Measurements from ENCODE around the gene TMSB10. TPM values are rescaled to one million over a fixed set of nuclear protein-coding genes. Genes with fewer than 3 reads are reported as not detected.

Gene TMSB10
- total and polyA plus RNA-seq, 4 donors = 225 to 518 (median 256) TPM

DNA sequence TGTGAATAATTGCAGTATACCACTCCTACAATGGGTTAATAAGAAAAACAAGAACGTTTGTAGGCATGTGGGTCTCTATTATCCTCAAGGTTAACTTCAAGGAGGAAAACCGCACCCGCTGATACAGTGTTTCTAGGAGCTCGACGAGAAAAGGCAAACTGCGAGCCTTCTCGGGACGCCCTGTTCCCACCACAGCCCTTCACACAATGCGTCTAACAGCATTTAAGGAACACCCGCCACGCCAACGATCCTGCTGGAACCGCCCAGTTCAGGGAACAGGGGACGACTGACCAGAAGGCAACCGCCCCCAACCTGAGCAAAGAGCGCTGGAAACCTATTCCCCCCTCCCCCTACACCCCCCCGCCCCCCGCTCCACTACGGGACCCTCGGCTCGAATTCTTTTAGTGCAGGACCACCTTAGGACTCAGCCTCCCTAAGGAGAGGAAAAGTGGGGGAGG lies 710 bp upstream of the TMSB10 start:
- Histone ChIP-seq H3K27ac (ENCODE audit: low read depth in 1 of 2, low read length in 2 of 2) (peak overlapping the region; percentile 71 to 82), H3K27me3 (ENCODE audit: control insufficient read depth in 4 of 4, insufficient read depth in 4 of 4, low read length in 3 of 4) (no peaks in the 10 kb centered on the region), H3K9ac (ENCODE audit: low read depth in 1 of 2, low read length in 2 of 2) (no peak overlapping the region), H3K36me3 (ENCODE audit: control insufficient read depth in 4 of 4, insufficient read depth in 3 of 4, low read depth in 1 of 4, low read length in 3 of 4) (no peaks in the 10 kb centered on the region), H3K4me1 (ENCODE audit: control insufficient read depth in 4 of 4, insufficient read depth in 4 of 4, low read length in 3 of 4) (peaks cover 0 to 19% (median 5%) of the 10 kb centered on the region in 4 donors), H3K4me3 (ENCODE audit: low read depth in 1 of 3, low read length in 3 of 3) (peak overlapping the region; percentile 79 to 86 (median 85)), H3K9me3 (ENCODE audit: control insufficient read depth in 4 of 4, low read length in 3 of 4) (no peaks in the 10 kb centered on the region)
- WGBS = 2% methylated on average over 21 of the region's 21 CpGs
- DNase-seq (ENCODE audit: low spot score) = no peak
- TF ChIP-seq YY1 (IDR thresholded peaks at IDR 0.05) (no peak), HNF4G (IDR thresholded peaks at IDR 0.05) (no peak), RXRA (IDR thresholded peaks at IDR 0.05) (no peak), TAF1 (conservative IDR thresholded peaks at IDR 0.05) (peak; percentile 64)
- TF ChIP-seq, protein P1, sequence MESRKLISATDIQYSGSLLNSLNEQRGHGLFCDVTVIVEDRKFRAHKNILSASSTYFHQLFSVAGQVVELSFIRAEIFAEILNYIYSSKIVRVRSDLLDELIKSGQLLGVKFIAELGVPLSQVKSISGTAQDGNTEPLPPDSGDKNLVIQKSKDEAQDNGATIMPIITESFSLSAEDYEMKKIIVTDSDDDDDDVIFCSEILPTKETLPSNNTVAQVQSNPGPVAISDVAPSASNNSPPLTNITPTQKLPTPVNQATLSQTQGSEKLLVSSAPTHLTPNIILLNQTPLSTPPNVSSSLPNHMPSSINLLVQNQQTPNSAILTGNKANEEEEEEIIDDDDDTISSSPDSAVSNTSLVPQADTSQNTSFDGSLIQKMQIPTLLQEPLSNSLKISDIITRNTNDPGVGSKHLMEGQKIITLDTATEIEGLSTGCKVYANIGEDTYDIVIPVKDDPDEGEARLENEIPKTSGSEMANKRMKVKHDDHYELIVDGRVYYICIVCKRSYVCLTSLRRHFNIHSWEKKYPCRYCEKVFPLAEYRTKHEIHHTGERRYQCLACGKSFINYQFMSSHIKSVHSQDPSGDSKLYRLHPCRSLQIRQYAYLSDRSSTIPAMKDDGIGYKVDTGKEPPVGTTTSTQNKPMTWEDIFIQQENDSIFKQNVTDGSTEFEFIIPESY (IDR thresholded peaks at IDR 0.05) = no peak

DNA sequence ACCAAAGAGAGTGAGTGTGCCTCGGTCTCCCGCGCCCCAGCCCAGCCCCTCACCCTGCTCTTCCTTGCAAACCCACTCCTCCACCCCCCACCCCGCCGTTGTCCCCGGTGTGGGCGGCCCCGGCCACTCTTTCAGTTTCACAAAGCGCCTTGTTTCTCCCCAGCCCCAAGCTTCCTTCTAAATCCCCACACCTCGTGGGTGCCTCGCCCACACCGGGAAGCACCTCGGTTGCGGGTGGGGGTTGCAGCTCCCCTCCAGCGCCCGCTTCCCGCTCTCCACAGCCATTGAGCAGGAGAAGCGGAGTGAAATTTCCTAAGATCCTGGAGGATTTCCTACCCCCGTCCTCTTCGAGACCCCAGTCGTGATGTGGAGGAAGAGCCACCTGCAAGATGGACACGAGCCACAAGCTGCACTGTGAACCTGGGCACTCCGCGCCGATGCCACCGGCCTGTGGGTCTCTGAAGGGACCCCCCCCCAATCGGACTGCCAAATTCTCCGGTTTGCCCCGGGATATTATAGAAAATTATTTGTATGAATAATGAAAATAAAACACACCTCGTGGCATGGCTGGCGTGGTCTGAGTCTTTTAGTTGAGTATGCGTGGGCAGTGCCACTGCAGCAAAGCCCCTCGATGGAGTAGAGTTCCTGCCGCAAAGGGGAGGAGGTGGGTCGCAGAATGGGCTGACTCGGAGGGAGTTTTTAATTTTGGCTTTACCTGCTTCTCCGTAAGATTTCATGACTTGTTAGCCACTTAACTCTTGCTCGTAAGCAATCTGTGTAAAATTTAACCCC lies 848 bp downstream of the TMSB10 start:
- H3K9ac ChIP-seq (ENCODE audit: low read depth in 1 of 2, low read length in 2 of 2) = peak overlapping the region; percentile 45 to 71
- TF ChIP-seq, protein P2, sequence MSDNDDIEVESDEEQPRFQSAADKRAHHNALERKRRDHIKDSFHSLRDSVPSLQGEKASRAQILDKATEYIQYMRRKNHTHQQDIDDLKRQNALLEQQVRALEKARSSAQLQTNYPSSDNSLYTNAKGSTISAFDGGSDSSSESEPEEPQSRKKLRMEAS (IDR thresholded peaks at IDR 0.05) = no peak
- TF ChIP-seq YY1 (IDR thresholded peaks at IDR 0.05) (no peak), SP1 (IDR thresholded peaks at IDR 0.05) (no peak), GABPA (IDR thresholded peaks at IDR 0.05 in 1 of 2, conservative IDR thresholded peaks at IDR 0.05 in 1 of 2) (no peak), TAF1 (conservative IDR thresholded peaks at IDR 0.05) (no peak), EGR1 (IDR thresholded peaks at IDR 0.05; ENCODE audit: low read depth in 2 of 2) (no peak), HNF4G (IDR thresholded peaks at IDR 0.05) (no peak), NR2F2 (IDR thresholded peaks at IDR 0.05) (no peak), RXRA (IDR thresholded peaks at IDR 0.05) (no peak), FOXA2 (IDR thresholded peaks at IDR 0.05) (no peak), JUND (IDR thresholded peaks at IDR 0.05) (no peak)
- TF ChIP-seq, protein P3, sequence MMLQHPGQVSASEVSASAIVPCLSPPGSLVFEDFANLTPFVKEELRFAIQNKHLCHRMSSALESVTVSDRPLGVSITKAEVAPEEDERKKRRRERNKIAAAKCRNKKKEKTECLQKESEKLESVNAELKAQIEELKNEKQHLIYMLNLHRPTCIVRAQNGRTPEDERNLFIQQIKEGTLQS (IDR thresholded peaks at IDR 0.05) = no peak
- TF ChIP-seq, protein P4, sequence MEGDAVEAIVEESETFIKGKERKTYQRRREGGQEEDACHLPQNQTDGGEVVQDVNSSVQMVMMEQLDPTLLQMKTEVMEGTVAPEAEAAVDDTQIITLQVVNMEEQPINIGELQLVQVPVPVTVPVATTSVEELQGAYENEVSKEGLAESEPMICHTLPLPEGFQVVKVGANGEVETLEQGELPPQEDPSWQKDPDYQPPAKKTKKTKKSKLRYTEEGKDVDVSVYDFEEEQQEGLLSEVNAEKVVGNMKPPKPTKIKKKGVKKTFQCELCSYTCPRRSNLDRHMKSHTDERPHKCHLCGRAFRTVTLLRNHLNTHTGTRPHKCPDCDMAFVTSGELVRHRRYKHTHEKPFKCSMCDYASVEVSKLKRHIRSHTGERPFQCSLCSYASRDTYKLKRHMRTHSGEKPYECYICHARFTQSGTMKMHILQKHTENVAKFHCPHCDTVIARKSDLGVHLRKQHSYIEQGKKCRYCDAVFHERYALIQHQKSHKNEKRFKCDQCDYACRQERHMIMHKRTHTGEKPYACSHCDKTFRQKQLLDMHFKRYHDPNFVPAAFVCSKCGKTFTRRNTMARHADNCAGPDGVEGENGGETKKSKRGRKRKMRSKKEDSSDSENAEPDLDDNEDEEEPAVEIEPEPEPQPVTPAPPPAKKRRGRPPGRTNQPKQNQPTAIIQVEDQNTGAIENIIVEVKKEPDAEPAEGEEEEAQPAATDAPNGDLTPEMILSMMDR (IDR thresholded peaks at IDR 0.05; ENCODE audit: low read depth, low read length, missing input control) = no peak
- TF ChIP-seq, protein P1 (IDR thresholded peaks at IDR 0.05) = no peak
- TF ChIP-seq, protein P5, sequence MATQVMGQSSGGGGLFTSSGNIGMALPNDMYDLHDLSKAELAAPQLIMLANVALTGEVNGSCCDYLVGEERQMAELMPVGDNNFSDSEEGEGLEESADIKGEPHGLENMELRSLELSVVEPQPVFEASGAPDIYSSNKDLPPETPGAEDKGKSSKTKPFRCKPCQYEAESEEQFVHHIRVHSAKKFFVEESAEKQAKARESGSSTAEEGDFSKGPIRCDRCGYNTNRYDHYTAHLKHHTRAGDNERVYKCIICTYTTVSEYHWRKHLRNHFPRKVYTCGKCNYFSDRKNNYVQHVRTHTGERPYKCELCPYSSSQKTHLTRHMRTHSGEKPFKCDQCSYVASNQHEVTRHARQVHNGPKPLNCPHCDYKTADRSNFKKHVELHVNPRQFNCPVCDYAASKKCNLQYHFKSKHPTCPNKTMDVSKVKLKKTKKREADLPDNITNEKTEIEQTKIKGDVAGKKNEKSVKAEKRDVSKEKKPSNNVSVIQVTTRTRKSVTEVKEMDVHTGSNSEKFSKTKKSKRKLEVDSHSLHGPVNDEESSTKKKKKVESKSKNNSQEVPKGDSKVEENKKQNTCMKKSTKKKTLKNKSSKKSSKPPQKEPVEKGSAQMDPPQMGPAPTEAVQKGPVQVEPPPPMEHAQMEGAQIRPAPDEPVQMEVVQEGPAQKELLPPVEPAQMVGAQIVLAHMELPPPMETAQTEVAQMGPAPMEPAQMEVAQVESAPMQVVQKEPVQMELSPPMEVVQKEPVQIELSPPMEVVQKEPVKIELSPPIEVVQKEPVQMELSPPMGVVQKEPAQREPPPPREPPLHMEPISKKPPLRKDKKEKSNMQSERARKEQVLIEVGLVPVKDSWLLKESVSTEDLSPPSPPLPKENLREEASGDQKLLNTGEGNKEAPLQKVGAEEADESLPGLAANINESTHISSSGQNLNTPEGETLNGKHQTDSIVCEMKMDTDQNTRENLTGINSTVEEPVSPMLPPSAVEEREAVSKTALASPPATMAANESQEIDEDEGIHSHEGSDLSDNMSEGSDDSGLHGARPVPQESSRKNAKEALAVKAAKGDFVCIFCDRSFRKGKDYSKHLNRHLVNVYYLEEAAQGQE (IDR thresholded peaks at IDR 0.05) = no peak
- WGBS = 13% methylated on average over 38 of the region's 38 CpGs
- peak overlapping the region; percentile 68 to 85 (median 79) for H3K4me3 ChIP-seq (ENCODE audit: low read depth in 1 of 3, low read length in 3 of 3)
- H3K27ac ChIP-seq (ENCODE audit: low read depth in 1 of 2, low read length in 2 of 2) = peak overlapping the region; percentile 71 to 82
- H3K9me3 ChIP-seq (ENCODE audit: control insufficient read depth in 4 of 4, low read length in 3 of 4) = no peaks in the 10 kb centered on the region
- H3K4me1 ChIP-seq (ENCODE audit: control insufficient read depth in 4 of 4, insufficient read depth in 4 of 4, low read length in 3 of 4) = peaks cover 0 to 19% (median 5%) of the 10 kb centered on the region in 4 donors
- DNase-seq (ENCODE audit: low spot score) = no peak
- H3K27me3 ChIP-seq (ENCODE audit: control insufficient read depth in 4 of 4, insufficient read depth in 4 of 4, low read length in 3 of 4) = no peaks in the 10 kb centered on the region
- H3K36me3 ChIP-seq (ENCODE audit: control insufficient read depth in 4 of 4, insufficient read depth in 3 of 4, low read depth in 1 of 4, low read length in 3 of 4) = no peaks in the 10 kb centered on the region

Data from liver (tissue), 9 donors.